RWPE2 (cell line): ENCODE results near the gene FAM168A.

ENCODE experiments used
- ATAC-seq: fragments of 200-7000 bp; cut with Tn5 transposase; 3 replicates; pipeline ENCODE4 v1.9.1; 2021; ENCODE audit warnings: low read depth
- DNase-seq: peaks from one replicate; pipeline ENCODE4 v3.0.0-alpha.2; 2020; ENCODE audit warnings: low spot score
- H3K27ac ChIP-seq: fragments of 450-650 bp; 2 replicates; pipeline ENCODE4 v1.5.1; 2017; ENCODE audit warnings: mild to moderate bottlenecking; ENCODE audit not compliant: poor library complexity, severe bottlenecking
- H3K27me3 ChIP-seq: fragments of 250-450 bp; sonication (Bioruptor Pico); 2 replicates; pipeline ENCODE4 v1.5.1; 2021; ENCODE audit warnings: mild to moderate bottlenecking, moderate library complexity; ENCODE audit not compliant: insufficient read depth, poor library complexity, severe bottlenecking
- H3K36me3 ChIP-seq: fragments of 250-450 bp; sonication (Bioruptor Pico); 2 replicates; pipeline ENCODE4 v1.5.1; 2020; ENCODE audit warnings: low read depth, mild to moderate bottlenecking, moderate library complexity
- H3K4me1 ChIP-seq: fragments of 250-450 bp; sonication (Bioruptor Pico); 2 replicates; pipeline ENCODE4 v1.5.1; 2021; ENCODE audit warnings: mild to moderate bottlenecking, moderate library complexity; ENCODE audit not compliant: insufficient read depth, poor library complexity, severe bottlenecking
- H3K4me3 ChIP-seq: fragments of 250-450 bp; sonication (Bioruptor Pico); 2 replicates; pipeline ENCODE4 v1.5.1; 2021; ENCODE audit warnings: mild to moderate bottlenecking, moderate library complexity; ENCODE audit not compliant: severe bottlenecking
- H3K9me3 ChIP-seq: fragments of 250-450 bp; sonication (Bioruptor Pico); 2 replicates; pipeline ENCODE4 v1.5.1; 2021; ENCODE audit warnings: mild to moderate bottlenecking, moderate library complexity; ENCODE audit not compliant: severe bottlenecking
- TF ChIP-seq, protein P1 (sequence below): fragments of 450-650 bp; IDR thresholded peaks from one replicate; pipeline ENCODE4 v1.5.1; 2017; ENCODE audit warnings: mild to moderate bottlenecking, moderate library complexity; ENCODE audit not compliant: poor library complexity, severe bottlenecking

The FAM168A gene

DNA sequence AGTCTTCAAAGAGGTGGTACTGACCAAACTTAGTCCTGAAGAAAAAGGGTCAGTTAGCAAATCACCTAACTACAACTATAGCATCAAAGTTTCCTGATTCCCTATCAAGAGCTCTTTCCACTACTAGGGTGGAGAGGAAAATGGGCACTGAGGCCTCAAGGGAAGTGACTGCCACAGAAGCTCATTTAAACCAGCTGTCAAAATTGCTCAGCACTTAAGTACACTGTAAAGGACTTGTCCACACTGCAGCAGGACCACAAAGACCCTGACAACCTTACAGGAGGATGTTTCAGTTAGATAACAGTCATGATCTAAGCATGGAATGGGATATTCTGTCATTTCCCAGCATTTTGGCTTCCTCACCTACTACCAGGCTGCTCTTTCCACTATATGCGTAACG, 33.0 kb downstream of the FAM168A start:
- no peak for DNase-seq
- Histone ChIP-seq H3K36me3 (no peaks in the 10 kb centered on the region; the same call in 1 of the 2 replicates), H3K9me3 (no peaks in the 10 kb centered on the region), H3K4me3 (no peak overlapping the region), H3K4me1 (peaks cover 4% of the 10 kb centered on the region), H3K27me3 (no peaks in the 10 kb centered on the region), H3K27ac (no peak overlapping the region)
- ATAC-seq = no peak
- TF ChIP-seq, protein P1, sequence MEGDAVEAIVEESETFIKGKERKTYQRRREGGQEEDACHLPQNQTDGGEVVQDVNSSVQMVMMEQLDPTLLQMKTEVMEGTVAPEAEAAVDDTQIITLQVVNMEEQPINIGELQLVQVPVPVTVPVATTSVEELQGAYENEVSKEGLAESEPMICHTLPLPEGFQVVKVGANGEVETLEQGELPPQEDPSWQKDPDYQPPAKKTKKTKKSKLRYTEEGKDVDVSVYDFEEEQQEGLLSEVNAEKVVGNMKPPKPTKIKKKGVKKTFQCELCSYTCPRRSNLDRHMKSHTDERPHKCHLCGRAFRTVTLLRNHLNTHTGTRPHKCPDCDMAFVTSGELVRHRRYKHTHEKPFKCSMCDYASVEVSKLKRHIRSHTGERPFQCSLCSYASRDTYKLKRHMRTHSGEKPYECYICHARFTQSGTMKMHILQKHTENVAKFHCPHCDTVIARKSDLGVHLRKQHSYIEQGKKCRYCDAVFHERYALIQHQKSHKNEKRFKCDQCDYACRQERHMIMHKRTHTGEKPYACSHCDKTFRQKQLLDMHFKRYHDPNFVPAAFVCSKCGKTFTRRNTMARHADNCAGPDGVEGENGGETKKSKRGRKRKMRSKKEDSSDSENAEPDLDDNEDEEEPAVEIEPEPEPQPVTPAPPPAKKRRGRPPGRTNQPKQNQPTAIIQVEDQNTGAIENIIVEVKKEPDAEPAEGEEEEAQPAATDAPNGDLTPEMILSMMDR = no peak

- Histone ChIP-seq H3K4me1 (no peaks in the 10 kb centered on the region), H3K9me3 (no peaks in the 10 kb centered on the region), H3K36me3 (no peaks in the 10 kb centered on the region; the same call in 1 of the 2 replicates), H3K27me3 (no peaks in the 10 kb centered on the region), H3K4me3 (no peak overlapping the region), H3K27ac (no peak overlapping the region)
- ATAC-seq (no peak), DNase-seq (no peak)
- TF ChIP-seq, protein P1 = no peak
Observed at GRCh38 chr11:73563539-73564200, 34.2 kb downstream of the FAM168A start.

DNA sequence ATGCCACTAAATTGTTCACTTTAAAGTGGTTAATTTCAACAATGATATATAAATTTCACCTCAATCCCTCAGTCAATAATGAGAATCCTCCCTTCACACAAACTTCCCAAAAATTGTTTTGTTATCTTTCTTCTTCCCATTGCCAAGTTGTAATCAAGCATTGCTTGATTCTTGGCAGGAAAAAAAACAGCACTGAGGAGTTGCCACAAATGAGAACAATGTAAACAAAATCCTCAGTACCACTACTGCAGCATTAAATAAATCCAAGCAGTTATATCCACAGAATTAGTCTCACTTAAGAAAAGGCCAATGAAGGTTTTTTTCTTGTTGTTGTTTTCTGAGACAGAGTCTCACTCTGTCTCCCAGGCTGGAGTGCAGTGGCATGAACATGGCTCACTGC, 38.2 kb downstream of the FAM168A start:
- H3K9me3 ChIP-seq = no peaks in the 10 kb centered on the region
- H3K36me3 ChIP-seq = no peaks in the 10 kb centered on the region
- no peaks in the 10 kb centered on the region for H3K27me3 ChIP-seq
- no peak for ATAC-seq
- H3K27ac ChIP-seq = no peak overlapping the region
- H3K4me3 ChIP-seq = no peak overlapping the region
- TF ChIP-seq, protein P1 = no peak
- DNase-seq = no peak
- no peaks in the 10 kb centered on the region for H3K4me1 ChIP-seq

DNA sequence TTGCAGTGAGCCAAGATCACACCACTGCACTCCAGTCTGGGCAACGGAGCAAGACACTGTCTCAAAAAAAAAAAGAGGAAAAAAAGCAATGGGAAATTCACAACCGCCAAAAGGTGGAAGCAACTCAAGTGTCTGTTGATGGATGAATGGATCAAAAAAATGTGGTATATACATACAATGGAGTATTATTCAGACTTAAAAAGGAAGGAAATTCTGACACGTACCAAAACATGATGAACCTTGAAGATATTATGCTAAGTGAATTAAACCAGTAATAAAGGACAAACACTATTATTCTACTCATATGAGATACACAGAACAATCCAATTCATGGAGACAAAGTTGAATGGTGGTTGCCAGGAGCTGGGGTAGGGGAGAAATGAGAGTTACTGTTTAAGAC, 40.9 kb downstream of the FAM168A start:
- Histone ChIP-seq H3K4me3 (no peak overlapping the region), H3K9me3 (no peaks in the 10 kb centered on the region), H3K4me1 (no peaks in the 10 kb centered on the region), H3K27ac (no peak overlapping the region), H3K36me3 (no peaks in the 10 kb centered on the region), H3K27me3 (no peaks in the 10 kb centered on the region)
- DNase-seq (no peak), ATAC-seq (no peak)
- TF ChIP-seq, protein P1 = no peak

GRCh38 chr11:73555615-73556014, 42.3 kb downstream of the FAM168A start:
- no peak overlapping the region for H3K4me3 ChIP-seq
- DNase-seq (no peak), ATAC-seq (no peak)
- no peaks in the 10 kb centered on the region for H3K9me3 ChIP-seq
- H3K27me3 ChIP-seq = no peaks in the 10 kb centered on the region
- TF ChIP-seq, protein P1 = no peak
- no peaks in the 10 kb centered on the region for H3K36me3 ChIP-seq
- H3K4me1 ChIP-seq = no peaks in the 10 kb centered on the region
- H3K27ac ChIP-seq = no peak overlapping the region
